ENCODE results near the gene DRAP1.

GRCh38 chr11:65898656-65899355 lies 20.4 kb upstream of the DRAP1 start:
- TF ChIP-seq, protein P1, sequence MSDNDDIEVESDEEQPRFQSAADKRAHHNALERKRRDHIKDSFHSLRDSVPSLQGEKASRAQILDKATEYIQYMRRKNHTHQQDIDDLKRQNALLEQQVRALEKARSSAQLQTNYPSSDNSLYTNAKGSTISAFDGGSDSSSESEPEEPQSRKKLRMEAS (IDR thresholded peaks at IDR 0.05), result no peak
- TF ChIP-seq TAF1 (IDR thresholded peaks at IDR 0.05; ENCODE audit: low read depth), result no peak
- TF ChIP-seq RAD21 (IDR thresholded peaks at IDR 0.05; ENCODE audit: low read depth), result no peak
- TF ChIP-seq EGR1 (IDR thresholded peaks at IDR 0.05), result no peak
- no peak for TF ChIP-seq ZBTB7A (IDR thresholded peaks at IDR 0.05; ENCODE audit: low read depth)
- no peak for TF ChIP-seq CREB1 (IDR thresholded peaks at IDR 0.05; ENCODE audit: low read depth)
- TF ChIP-seq EP300 (IDR thresholded peaks at IDR 0.05; ENCODE audit: borderline replicate concordance), result no peak
- TF ChIP-seq REST (IDR thresholded peaks at IDR 0.05; ENCODE audit: low read depth), result no peak
- TF ChIP-seq CEBPB (IDR thresholded peaks at IDR 0.05), result no peak
- no peak for TF ChIP-seq TEAD4 (IDR thresholded peaks at IDR 0.05)
